Esophagus (tissue), 2 donors: ENCODE data around the gene SLC25A34. TPM values are rescaled to one million over a fixed set of nuclear protein-coding genes. Genes with fewer than 3 reads are reported as not detected.

Experiments used
- H3K27ac ChIP-seq, 2 donors: one replicate each; pipeline ENCODE4 v1.5.1; 2013; ENCODE audit warnings: low read depth in 2 of 2, mild to moderate bottlenecking in 2 of 2, inconsistent platforms in 1 of 2, low read length in 1 of 2, moderate library complexity in 1 of 2
- H3K27me3 ChIP-seq, 2 donors: one replicate each; pipeline ENCODE4 v1.6.1; 2013; ENCODE audit warnings: low read length in 2 of 2, control low read depth in 1 of 2, mild to moderate bottlenecking in 1 of 2; ENCODE audit not compliant: insufficient read depth in 2 of 2, control insufficient read depth in 1 of 2
- H3K36me3 ChIP-seq, 2 donors: one replicate each; pipeline ENCODE4 v1.6.1; 2013; ENCODE audit warnings: low read length in 1 of 2; ENCODE audit not compliant: control insufficient read depth in 2 of 2, insufficient read depth in 2 of 2
- H3K4me1 ChIP-seq, 2 donors: one replicate each; pipeline ENCODE4 v1.6.1; 2013; ENCODE audit warnings: low read length in 1 of 2; ENCODE audit not compliant: control insufficient read depth in 2 of 2, insufficient read depth in 2 of 2
- H3K4me3 ChIP-seq, 2 donors: one replicate each; pipeline ENCODE4 v1.5.1; 2013; ENCODE audit warnings: low read length in 2 of 2, mild to moderate bottlenecking in 2 of 2, low read depth in 1 of 2, moderate library complexity in 1 of 2
- H3K9me3 ChIP-seq, 2 donors: one replicate each; pipeline ENCODE4 v1.6.1; 2013; ENCODE audit warnings: mild to moderate bottlenecking in 2 of 2, low read depth in 1 of 2, low read length in 1 of 2, moderate library complexity in 1 of 2; ENCODE audit not compliant: control insufficient read depth in 2 of 2, insufficient read depth in 1 of 2
- WGBS, 2 donors: extraction: QIAGEN DNeasy Blood & Tissue Kit; methylation state at CpG; one replicate each; pipeline ENCODE4 v1.1.7; 2013; 5-methylcytosine and 5-hydroxymethylcytosine counted together
- polyA plus RNA-seq, 2 donors: library from polyadenylated mRNA; stranded (reverse); fragments of 200-250 nt; gene quantifications; one replicate each; pipeline ENCODE4 v1.2.3, GENCODE V29; 2013
- donor health status: healthy with polysubstance abuse.
- donor health status: Bipolar disorder and iron deficiency.

SLC25A34 gene
- polyA plus RNA-seq, 2 donors, result 0.46 to 2.7 TPM

DNA sequence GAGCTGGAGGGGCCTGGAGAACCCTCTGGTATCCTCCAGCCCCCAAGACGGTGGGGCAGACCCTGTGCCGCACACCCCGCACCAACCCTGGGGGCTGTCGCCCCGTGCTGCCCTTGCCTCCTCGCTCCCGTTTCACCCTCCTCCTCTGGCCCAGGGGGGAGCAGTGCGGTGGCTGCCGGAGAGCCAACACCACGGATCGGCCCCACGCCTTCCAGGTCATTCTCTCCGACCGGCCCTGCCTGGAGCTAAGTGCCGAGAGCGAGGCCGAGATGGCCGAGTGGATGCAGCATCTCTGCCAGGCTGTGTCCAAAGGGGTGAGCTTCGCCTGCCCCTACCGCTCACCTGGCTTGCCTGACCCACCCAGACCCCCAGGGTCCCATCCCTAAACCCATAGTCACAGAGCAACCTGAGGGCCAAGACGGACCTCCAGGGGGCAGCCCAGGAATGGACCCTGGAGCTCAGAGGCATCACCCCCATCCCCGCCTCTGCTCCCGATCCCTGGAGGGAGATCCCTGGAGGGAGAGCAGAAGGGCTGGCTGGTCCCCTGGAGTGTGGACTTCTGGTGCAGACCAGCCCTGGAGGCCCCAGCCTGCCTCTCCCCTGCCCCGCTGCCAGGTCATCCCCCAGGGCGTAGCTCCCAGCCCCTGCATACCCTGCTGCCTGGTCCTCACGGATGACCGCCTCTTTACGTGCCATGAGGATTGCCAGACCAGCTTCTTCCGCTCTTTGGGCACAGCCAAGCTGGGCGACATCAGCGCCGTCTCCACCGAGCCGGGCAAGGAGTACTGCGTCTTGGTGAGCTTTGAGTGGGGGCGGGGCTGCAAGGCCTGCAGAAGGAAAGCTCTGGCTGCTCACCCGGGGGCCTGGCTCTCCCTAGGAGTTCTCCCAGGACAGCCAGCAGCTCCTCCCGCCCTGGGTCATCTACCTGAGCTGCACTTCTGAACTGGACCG, 4.0 kb upstream of the SLC25A34 start:
- no peaks in the 10 kb centered on the region for H3K27me3 ChIP-seq
- H3K36me3 ChIP-seq, result peaks cover 34 to 71% of the 10 kb centered on the region in 2 donors
- no peaks in the 10 kb centered on the region for H3K9me3 ChIP-seq
- peaks cover 4 to 22% of the 10 kb centered on the region in 2 donors for H3K4me1 ChIP-seq
- no peak overlapping the region for H3K27ac ChIP-seq
- H3K4me3 ChIP-seq, result no peak overlapping the region
- 91 to 93% methylated on average over 39 of the region's 39 CpGs for WGBS, 2 donors

DNA sequence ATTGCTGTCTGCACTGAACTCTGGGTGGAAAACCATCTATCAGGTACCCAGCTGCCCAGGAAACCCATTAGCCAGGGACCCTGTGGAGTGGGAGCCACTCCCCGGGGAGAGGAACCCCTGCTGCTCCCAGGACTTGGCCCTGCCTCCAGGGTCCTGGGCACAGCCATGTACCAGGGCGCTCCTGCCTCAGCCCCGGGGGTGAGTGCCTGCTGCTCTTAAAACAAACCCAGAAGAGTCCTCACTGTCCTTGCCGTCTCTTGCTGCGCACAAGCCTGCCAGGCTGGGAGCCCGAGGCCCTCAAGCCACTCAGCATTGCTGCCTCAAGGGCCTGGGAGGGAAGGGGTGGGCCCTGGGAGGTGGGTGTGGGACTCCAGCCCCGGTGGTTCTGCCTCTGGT, 3.4 kb upstream of the SLC25A34 start:
- Histone ChIP-seq H3K9me3 (no peaks in the 10 kb centered on the region), H3K27me3 (no peaks in the 10 kb centered on the region), H3K27ac (peak overlapping the region in 1 of 2 donors; percentile 13), H3K4me3 (no peak overlapping the region), H3K4me1 (peaks cover 7 to 24% of the 10 kb centered on the region in 2 donors), H3K36me3 (peaks cover 29 to 64% of the 10 kb centered on the region in 2 donors)
- WGBS, 2 donors, result 53 to 62% methylated on average over 7 of the region's 7 CpGs

DNA sequence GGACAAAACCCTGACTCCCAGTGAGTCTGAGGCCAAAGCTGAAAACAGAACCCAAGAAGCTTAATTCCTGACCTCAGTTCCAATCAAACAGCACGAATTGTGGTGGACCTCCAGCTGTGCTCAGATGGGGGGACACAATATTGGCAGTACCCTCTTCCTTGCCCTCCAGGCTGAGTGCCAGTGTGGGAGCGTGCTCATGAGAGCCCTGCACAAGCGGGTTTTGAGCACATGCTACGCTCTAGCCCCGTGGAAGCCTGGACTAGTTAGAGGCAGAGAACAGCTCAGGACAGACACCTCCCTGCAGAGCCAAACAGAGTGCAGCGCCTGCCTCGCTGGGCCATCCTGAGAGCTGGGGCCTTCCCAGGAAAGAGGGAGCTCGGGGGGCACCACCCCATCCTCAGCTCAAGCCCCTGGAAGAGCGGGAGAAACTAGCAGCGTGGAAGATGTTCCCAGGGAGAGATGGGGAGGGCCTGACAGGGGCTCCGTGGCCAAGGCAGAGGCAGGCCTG, 2.8 kb upstream of the SLC25A34 start:
- no peak overlapping the region for H3K27ac ChIP-seq
- H3K27me3 ChIP-seq, result no peaks in the 10 kb centered on the region
- peaks cover 27 to 58% of the 10 kb centered on the region in 2 donors for H3K36me3 ChIP-seq
- no peak overlapping the region for H3K4me3 ChIP-seq
- peaks cover 10 to 26% of the 10 kb centered on the region in 2 donors for H3K4me1 ChIP-seq
- 68 to 73% methylated on average over 11 of the region's 11 CpGs for WGBS, 2 donors
- no peaks in the 10 kb centered on the region for H3K9me3 ChIP-seq

DNA sequence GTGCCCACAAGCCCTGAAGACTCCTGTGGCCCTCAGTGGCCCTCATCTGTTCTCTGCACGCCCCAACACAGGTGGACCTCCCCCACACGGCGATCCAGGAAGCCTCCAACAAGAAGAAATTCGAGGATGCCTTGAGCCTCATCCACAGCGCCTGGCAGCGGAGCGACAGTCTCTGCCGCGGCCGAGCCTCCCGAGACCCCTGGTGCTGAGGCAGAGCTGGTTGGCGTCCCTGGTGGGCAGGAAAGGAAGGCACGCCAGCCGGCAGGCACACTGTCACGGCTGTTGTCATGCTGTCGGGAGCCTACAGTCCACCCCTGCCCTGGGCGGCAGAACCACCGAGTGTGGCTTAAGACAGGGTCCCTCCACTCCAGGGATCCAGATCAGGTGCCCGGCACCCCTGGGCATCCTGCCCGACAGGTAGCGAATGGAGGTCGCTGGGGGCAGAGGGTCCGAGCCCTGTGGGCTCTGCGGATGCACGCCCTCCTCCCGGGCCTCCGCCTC, 2.3 kb upstream of the SLC25A34 start:
- H3K4me1 ChIP-seq, result peaks cover 10 to 26% of the 10 kb centered on the region in 2 donors
- 91 to 92% methylated on average over 27 of the region's 27 CpGs for WGBS, 2 donors
- no peaks in the 10 kb centered on the region for H3K27me3 ChIP-seq
- H3K9me3 ChIP-seq, result no peaks in the 10 kb centered on the region
- H3K36me3 ChIP-seq, result peaks cover 27 to 53% of the 10 kb centered on the region in 2 donors
- no peak overlapping the region for H3K4me3 ChIP-seq
- H3K27ac ChIP-seq, result no peak overlapping the region

DNA sequence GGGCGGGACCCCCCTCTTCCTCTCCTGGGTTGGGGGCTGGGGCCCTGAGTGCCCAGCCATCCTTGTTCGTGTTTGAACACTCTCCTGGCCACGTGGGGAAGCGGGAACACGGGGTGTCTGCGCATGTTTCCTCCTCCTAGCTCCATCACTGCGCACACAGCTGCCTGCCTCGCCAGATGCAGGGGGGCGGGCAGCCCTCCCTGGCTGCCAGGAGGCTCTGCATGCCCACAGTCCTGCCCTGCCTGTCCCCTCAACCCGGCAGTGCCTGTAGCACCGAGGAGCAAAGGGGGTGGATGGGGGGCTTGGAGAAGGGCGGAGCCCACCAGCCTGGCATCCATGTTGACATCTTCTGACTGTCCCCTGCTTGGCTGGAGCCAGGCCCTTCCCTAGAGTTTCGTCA, 1.8 kb upstream of the SLC25A34 start:
- Histone ChIP-seq H3K27ac (no peak overlapping the region), H3K4me1 (peaks cover 10 to 26% of the 10 kb centered on the region in 2 donors), H3K36me3 (peaks cover 27 to 48% of the 10 kb centered on the region in 2 donors), H3K9me3 (no peaks in the 10 kb centered on the region), H3K27me3 (no peaks in the 10 kb centered on the region), H3K4me3 (no peak overlapping the region)
- WGBS, 2 donors, result 82 to 83% methylated on average over 13 of the region's 13 CpGs

DNA sequence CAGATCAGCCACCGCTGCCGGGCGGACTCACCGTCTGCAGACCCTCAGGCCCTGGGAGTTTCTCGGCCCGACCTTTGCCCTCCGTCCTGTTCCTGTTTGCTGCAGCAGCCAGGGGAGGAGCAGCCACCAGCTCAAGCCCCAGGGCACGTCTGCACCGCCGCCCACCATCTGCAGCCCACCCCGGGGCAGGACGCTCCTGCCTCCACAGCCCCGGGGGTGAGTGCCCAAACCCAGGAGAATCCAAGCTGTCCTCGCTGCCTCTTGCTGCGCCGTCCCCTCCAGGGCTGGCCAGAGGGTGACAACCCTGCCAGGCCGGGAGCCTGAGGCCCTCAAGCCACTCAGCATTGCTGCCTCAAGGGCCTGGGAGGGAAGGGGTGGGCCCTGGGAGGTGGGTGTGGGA, 1.2 kb upstream of the SLC25A34 start:
- Histone ChIP-seq H3K4me1 (peaks cover 10 to 26% of the 10 kb centered on the region in 2 donors), H3K27me3 (no peaks in the 10 kb centered on the region), H3K4me3 (no peak overlapping the region), H3K9me3 (no peaks in the 10 kb centered on the region), H3K27ac (peak overlapping the region in 1 of 2 donors; percentile 71), H3K36me3 (peaks cover 27 to 43% of the 10 kb centered on the region in 2 donors)
- WGBS, 2 donors, result 56 to 60% methylated on average over 17 of the region's 17 CpGs

DNA sequence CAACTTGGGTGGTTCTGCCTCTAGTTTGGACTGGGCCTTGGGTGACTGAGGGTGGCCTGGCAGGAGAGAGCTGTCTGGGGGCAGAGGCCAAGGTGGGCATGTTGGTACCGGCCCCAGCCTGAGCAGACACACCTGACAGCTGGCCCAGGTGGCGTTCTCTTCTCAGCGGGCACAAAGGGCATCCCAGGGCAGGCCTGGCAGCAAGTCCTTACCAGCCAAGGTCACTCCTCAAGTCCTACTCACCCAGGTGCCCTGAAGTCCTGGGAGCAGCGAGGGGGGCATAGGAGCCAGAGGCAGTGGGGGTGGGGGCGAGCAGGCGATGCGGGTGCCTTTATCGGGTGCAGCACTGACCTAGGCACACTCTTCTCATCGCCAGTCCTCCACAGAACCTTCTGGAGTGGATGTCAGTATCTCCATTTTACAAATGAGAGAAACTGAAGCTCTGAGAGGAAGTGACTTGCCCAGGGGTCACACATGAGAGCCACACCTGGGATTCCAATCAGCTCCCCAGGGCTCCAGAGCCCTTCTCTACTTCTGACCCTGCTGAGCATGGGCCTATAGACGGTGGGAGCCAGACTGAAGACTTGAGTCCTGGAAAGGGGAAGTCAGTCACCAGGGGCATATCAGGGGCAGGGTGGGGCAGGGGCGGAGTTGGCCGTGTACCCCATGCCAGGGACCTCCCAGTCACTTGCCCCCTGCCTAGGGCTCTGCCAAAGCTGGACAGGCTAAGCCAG, 587 bp upstream of the SLC25A34 start:
- H3K4me3 ChIP-seq, result no peak overlapping the region
- WGBS, 2 donors, result 46 to 56% methylated on average over 12 of the region's 12 CpGs

DNA sequence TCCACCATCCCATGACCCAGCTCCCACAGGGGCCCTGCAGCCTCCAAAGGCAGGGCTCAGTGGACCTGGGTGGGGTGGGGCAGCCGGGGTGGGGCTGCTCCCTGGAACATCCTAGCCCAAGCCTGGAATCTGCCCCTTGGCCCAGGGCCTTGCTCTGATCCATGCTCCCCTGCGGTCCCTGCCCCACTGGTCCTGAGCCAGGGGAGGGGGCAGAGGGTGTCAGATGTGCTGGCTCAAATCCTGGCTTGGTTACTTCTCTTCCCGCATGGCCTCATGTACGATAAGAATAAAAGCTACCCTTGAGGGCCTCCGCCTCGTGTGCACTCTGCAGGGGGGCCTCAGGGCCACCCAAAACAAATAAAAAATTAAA, 819 bp downstream of the SLC25A34 start:
- H3K4me3 ChIP-seq, result no peak overlapping the region
- H3K9me3 ChIP-seq, result no peaks in the 10 kb centered on the region
- no peaks in the 10 kb centered on the region for H3K27me3 ChIP-seq
- WGBS, 2 donors, result 33 to 45% methylated on average over 6 of the region's 6 CpGs
- H3K4me1 ChIP-seq, result peaks cover 10 to 31% of the 10 kb centered on the region in 2 donors
- peaks cover 18 to 26% of the 10 kb centered on the region in 2 donors for H3K36me3 ChIP-seq
- no peak overlapping the region for H3K27ac ChIP-seq

More for the DNA sequence above, 587 bp upstream of the SLC25A34 start:
- H3K27ac ChIP-seq, result peak overlapping the region; percentile 2 to 71
- peaks cover 10 to 26% of the 10 kb centered on the region in 2 donors for H3K4me1 ChIP-seq
- H3K36me3 ChIP-seq, result peaks cover 25 to 40% of the 10 kb centered on the region in 2 donors
- no peaks in the 10 kb centered on the region for H3K27me3 ChIP-seq
- H3K9me3 ChIP-seq, result no peaks in the 10 kb centered on the region
